ENCODE results near the gene RRM1.

- TF ChIP-seq EZH2 (IDR thresholded peaks at IDR 0.05; ENCODE audit: borderline replicate concordance, low read depth, low read length, poor library complexity, severe bottlenecking), result no peak
- TF ChIP-seq, protein P1, sequence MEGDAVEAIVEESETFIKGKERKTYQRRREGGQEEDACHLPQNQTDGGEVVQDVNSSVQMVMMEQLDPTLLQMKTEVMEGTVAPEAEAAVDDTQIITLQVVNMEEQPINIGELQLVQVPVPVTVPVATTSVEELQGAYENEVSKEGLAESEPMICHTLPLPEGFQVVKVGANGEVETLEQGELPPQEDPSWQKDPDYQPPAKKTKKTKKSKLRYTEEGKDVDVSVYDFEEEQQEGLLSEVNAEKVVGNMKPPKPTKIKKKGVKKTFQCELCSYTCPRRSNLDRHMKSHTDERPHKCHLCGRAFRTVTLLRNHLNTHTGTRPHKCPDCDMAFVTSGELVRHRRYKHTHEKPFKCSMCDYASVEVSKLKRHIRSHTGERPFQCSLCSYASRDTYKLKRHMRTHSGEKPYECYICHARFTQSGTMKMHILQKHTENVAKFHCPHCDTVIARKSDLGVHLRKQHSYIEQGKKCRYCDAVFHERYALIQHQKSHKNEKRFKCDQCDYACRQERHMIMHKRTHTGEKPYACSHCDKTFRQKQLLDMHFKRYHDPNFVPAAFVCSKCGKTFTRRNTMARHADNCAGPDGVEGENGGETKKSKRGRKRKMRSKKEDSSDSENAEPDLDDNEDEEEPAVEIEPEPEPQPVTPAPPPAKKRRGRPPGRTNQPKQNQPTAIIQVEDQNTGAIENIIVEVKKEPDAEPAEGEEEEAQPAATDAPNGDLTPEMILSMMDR (conservative IDR thresholded peaks at IDR 0.05; ENCODE audit: low read depth, low read length), result no peak
Observed at GRCh38 chr11:4076774-4077173, 17.8 kb upstream of the RRM1 start.

Data from A673 (cell line).